AG04450 (cell line): ENCODE data around the gene SUPT6H. TPM values are rescaled to one million over a fixed set of nuclear protein-coding genes. Genes with fewer than 3 reads are reported as not detected.
A peak's percentile ranks its signal among the peaks of the same experiment; 100 is the strongest.

Experiments
- CTCF ChIA-PET: fragments of 300-600, 350-600 bp; formaldehyde crosslinking; extraction: SDS; loops from one replicate; lab custom pipeline; 2022; ENCODE audit warnings: antibody characterized with exemption, inconsistent platforms; lab: Charles Lee
- POLR2A ChIA-PET: fragments of 350-600 bp; formaldehyde crosslinking; extraction: SDS; loops from one replicate; lab custom pipeline; 2021; ENCODE audit warnings: antibody characterized with exemption, inconsistent platforms; lab: Yijun Ruan, JAX
- DNase-seq: peaks from one replicate; pipeline ENCODE4 v3.0.0-alpha.2; 2011; ENCODE audit warnings: low read depth, low spot score
- H3K27ac ChIP-seq: one replicate; pipeline ENCODE4 v1.5.1; 2012; ENCODE audit warnings: low read depth, low read length, control low read depth
- H3K27me3 ChIP-seq: one replicate; pipeline ENCODE4 v1.6.0; 2012; ENCODE audit warnings: low read length; ENCODE audit not compliant: control insufficient read depth, insufficient read depth
- H3K4me3 ChIP-seq: 2 replicates; pipeline ENCODE4 v1.5.1; 2011; ENCODE audit warnings: mild to moderate bottlenecking, low read depth, low read length, control low read depth
- H3K9me3 ChIP-seq: 2 replicates; pipeline ENCODE4 v1.5.1; 2012; ENCODE audit warnings: low read length; ENCODE audit not compliant: control insufficient read depth, insufficient read depth
- CTCF ChIP-seq: IDR thresholded peaks from 2 replicates; pipeline ENCODE4 v1.5.1; 2011; ENCODE audit warnings: low read depth, low read length, control low read depth, inconsistent platforms
- polyA plus RNA-seq: library from polyadenylated mRNA; depleted of rRNA; stranded (reverse); fragments of >200 nt; gene quantifications from 2 replicates; pipeline ENCODE4 v1.2.3, GENCODE V29; 2011

SUPT6H gene
- polyA plus RNA-seq, 1 experiment: 41.0 TPM

- TF ChIP-seq CTCF: no peak
- Histone ChIP-seq H3K27ac (peak overlapping the region; percentile 78), H3K27me3 (no peaks in the 10 kb centered on the region), H3K4me3 (peak overlapping the region; percentile 44), H3K9me3 (no peaks in the 10 kb centered on the region; the same call in 1 of the 2 replicates)
- POLR2A ChIA-PET: interaction anchor here (1.0 to 2.6 kb wide), 4 partner anchors 8 to 50 kb away, joined by 5 to 40 read pairs (median 14); partner anchors contain the start of genes RPL23A, SDF2, SUPT6H and TLCD1
- CTCF ChIA-PET: interaction anchor here (0.6 kb wide), 1 partner anchor 31 kb away, joined by 4 read pairs; no protein-coding TSS in a partner anchor
- no peak for DNase-seq
Observed at GRCh38 chr17:28712032-28712704, 50.2 kb downstream of the SUPT6H start.

GRCh38 chr17:28712705-28713415 is 50.9 kb downstream of the SUPT6H start:
- no peak for TF ChIP-seq CTCF
- H3K27ac ChIP-seq: no peak overlapping the region
- DNase-seq: no peak
- H3K27me3 ChIP-seq: no peaks in the 10 kb centered on the region
- no peaks in the 10 kb centered on the region; the same call in 1 of the 2 replicates for H3K9me3 ChIP-seq
- POLR2A ChIA-PET: interaction anchor here (1.0 kb wide), 1 partner anchor 11 kb away, joined by 5 read pairs; no protein-coding TSS in a partner anchor
- no peak overlapping the region for H3K4me3 ChIP-seq
- CTCF ChIA-PET: interaction anchor here (0.6 kb wide), 1 partner anchor 30 kb away, joined by 4 read pairs; no protein-coding TSS in a partner anchor

GRCh38 chr17:28714281-28714680 is 52.3 kb downstream of the SUPT6H start:
- H3K27ac ChIP-seq: no peak overlapping the region
- no peak overlapping the region for H3K4me3 ChIP-seq
- DNase-seq: no peak
- POLR2A ChIA-PET: no interaction called here
- no peaks in the 10 kb centered on the region for H3K27me3 ChIP-seq
- CTCF ChIA-PET: no interaction called here
- no peak for TF ChIP-seq CTCF
- no peaks in the 10 kb centered on the region; the same call in 1 of the 2 replicates for H3K9me3 ChIP-seq

- ChIA-PET CTCF (interaction anchor here (1.2 kb wide), 1 partner anchor 238 kb away, joined by 4 read pairs; no protein-coding TSS in a partner anchor), POLR2A (interaction anchor here (0.6 kb wide), 1 partner anchor 54 kb away, joined by 11 read pairs; no protein-coding TSS in a partner anchor)
- H3K27ac ChIP-seq: no peak overlapping the region
- no peaks in the 10 kb centered on the region for H3K27me3 ChIP-seq
- H3K9me3 ChIP-seq: no peaks in the 10 kb centered on the region; the same call in 1 of the 2 replicates
- DNase-seq: no peak
- TF ChIP-seq CTCF: no peak
- peak overlapping the region; percentile 85 for H3K4me3 ChIP-seq
Observed at GRCh38 chr17:28715217-28715616, 53.2 kb downstream of the SUPT6H start.
